WTC11 (cell line): ENCODE measurements around the gene FOXN3. TPM values are rescaled to one million over a fixed set of nuclear protein-coding genes. Genes with fewer than 3 reads are reported as not detected.

Experiments
- ATAC-seq: fragments of 200-7000 bp; cut with Tn5 transposase; 2 replicates; pipeline ENCODE4 v1.10.0; 2021; ENCODE audit warnings: mild to moderate bottlenecking, moderate library complexity
- CTCF ChIA-PET: fragments of 300-600 bp; sonication (Branson Sonifier 250); formaldehyde crosslinking; loops from one replicate; lab custom pipeline; 2021; ENCODE audit warnings: antibody characterized with exemption; lab: Charles Lee
- POLR2A ChIA-PET: fragments of 350-600 bp; sonication (Branson Sonifier 250); formaldehyde crosslinking; loops from one replicate; lab custom pipeline; 2021; ENCODE audit warnings: antibody characterized with exemption; lab: Charles Lee
- DNase-seq: peaks from one replicate; pipeline ENCODE4 v3.0.0; 2021; ENCODE audit warnings: low spot score
- H3K27ac Mint-ChIP-seq: 2 replicates; pipeline ENCODE4 v1.8.0; 2021; ENCODE audit warnings: mixed read lengths
- H3K27me3 Mint-ChIP-seq: 2 replicates; pipeline ENCODE4 v1.8.0; 2021; ENCODE audit warnings: low read depth, mild to moderate bottlenecking, moderate library complexity, mixed read lengths
- H3K36me3 Mint-ChIP-seq: 2 replicates; pipeline ENCODE4 v1.8.0; 2021; ENCODE audit warnings: mixed read lengths
- H3K4me1 Mint-ChIP-seq: 2 replicates; pipeline ENCODE4 v1.8.0; 2022; ENCODE audit warnings: mixed read lengths
- H3K4me3 Mint-ChIP-seq: 2 replicates; pipeline ENCODE4 v1.8.0; 2021; ENCODE audit warnings: mild to moderate bottlenecking, moderate library complexity, mixed read lengths
- H3K9me3 Mint-ChIP-seq: 2 replicates; pipeline ENCODE4 v1.8.0; 2021; ENCODE audit warnings: mixed read lengths
- CREB1 ChIP-seq: sonication (generic); formaldehyde crosslinking; IDR thresholded peaks from 2 replicates; pipeline ENCODE4 v1.8.0; 2023; ENCODE audit warnings: mild to moderate bottlenecking, missing genetic modification reagents
- E2F1 ChIP-seq: sonication (generic); formaldehyde crosslinking; IDR thresholded peaks from 2 replicates; pipeline ENCODE4 v1.8.0; 2022; ENCODE audit warnings: mild to moderate bottlenecking, missing genetic modification reagents
- ESRRA ChIP-seq: sonication (generic); formaldehyde crosslinking; IDR thresholded peaks from 2 replicates; pipeline ENCODE4 v1.8.1; 2022; ENCODE audit warnings: mild to moderate bottlenecking, missing genetic modification reagents, borderline replicate concordance
- MYBL2 ChIP-seq: sonication (generic); formaldehyde crosslinking; IDR thresholded peaks from 2 replicates; pipeline ENCODE4 v1.8.1; 2023; ENCODE audit warnings: mild to moderate bottlenecking, moderate library complexity, missing genetic modification reagents
- NFATC4 ChIP-seq: fragments of 250-450 bp; sonication (Bioruptor Pico); IDR thresholded peaks from 2 replicates; pipeline ENCODE4 v1.9.0; 2021; ENCODE audit warnings: mild to moderate bottlenecking
- SMAD4 ChIP-seq: sonication (generic); formaldehyde crosslinking; IDR thresholded peaks from 2 replicates; pipeline ENCODE4 v1.8.0; 2022; ENCODE audit warnings: mild to moderate bottlenecking, missing genetic modification reagents
- TEAD1 ChIP-seq: sonication (generic); formaldehyde crosslinking; IDR thresholded peaks from 2 replicates; pipeline ENCODE4 v1.8.0; 2022; ENCODE audit warnings: mild to moderate bottlenecking, missing genetic modification reagents
- TP53 ChIP-seq: sonication (generic); formaldehyde crosslinking; IDR thresholded peaks from 2 replicates; pipeline ENCODE4 v1.8.1; 2023; ENCODE audit warnings: mild to moderate bottlenecking, missing genetic modification reagents
- USF2 ChIP-seq: sonication (generic); formaldehyde crosslinking; IDR thresholded peaks from 2 replicates; pipeline ENCODE4 v1.8.1; 2023; ENCODE audit warnings: mild to moderate bottlenecking, missing genetic modification reagents, moderate library complexity
- ZNF317 ChIP-seq: sonication (generic); formaldehyde crosslinking; IDR thresholded peaks from 2 replicates; pipeline ENCODE4 v1.8.1; 2023; ENCODE audit warnings: low read depth, mild to moderate bottlenecking, moderate library complexity, missing genetic modification reagents, borderline replicate concordance
- ZNF416 ChIP-seq: fragments of 250-450 bp; sonication (Bioruptor Pico); IDR thresholded peaks from 2 replicates; pipeline ENCODE4 v1.9.0; 2021; ENCODE audit warnings: mild to moderate bottlenecking, inconsistent platforms
- total RNA-seq: library from RNA; stranded (reverse); gene quantifications from 3 replicates; pipeline ENCODE4 v1.2.3, GENCODE V29; 2021
- TF ChIP-seq, protein P1 (sequence below): sonication (generic); formaldehyde crosslinking; IDR thresholded peaks from 2 replicates; pipeline ENCODE4 v1.8.0; 2023; ENCODE audit warnings: missing genetic modification reagents
- TF ChIP-seq, protein P2 (sequence below): sonication (generic); formaldehyde crosslinking; IDR thresholded peaks from 2 replicates; pipeline ENCODE4 v1.8.0; 2023; ENCODE audit warnings: mild to moderate bottlenecking, missing genetic modification reagents
- TF ChIP-seq, protein P3 (sequence below): sonication (generic); formaldehyde crosslinking; IDR thresholded peaks from 2 replicates; pipeline ENCODE4 v1.8.1; 2023; ENCODE audit warnings: mild to moderate bottlenecking, missing genetic modification reagents, moderate library complexity
- TF ChIP-seq, protein P4 (sequence below): sonication (generic); formaldehyde crosslinking; IDR thresholded peaks from 2 replicates; pipeline ENCODE4 v1.8.1; 2023; ENCODE audit warnings: mild to moderate bottlenecking, missing genetic modification reagents
- TF ChIP-seq, protein P5 (sequence below): sonication (generic); formaldehyde crosslinking; IDR thresholded peaks from 2 replicates; pipeline ENCODE4 v1.8.0; 2022; ENCODE audit warnings: mild to moderate bottlenecking, missing genetic modification reagents

FOXN3 gene
- total RNA-seq, 1 experiment from 2014 or later = 170 TPM

DNA sequence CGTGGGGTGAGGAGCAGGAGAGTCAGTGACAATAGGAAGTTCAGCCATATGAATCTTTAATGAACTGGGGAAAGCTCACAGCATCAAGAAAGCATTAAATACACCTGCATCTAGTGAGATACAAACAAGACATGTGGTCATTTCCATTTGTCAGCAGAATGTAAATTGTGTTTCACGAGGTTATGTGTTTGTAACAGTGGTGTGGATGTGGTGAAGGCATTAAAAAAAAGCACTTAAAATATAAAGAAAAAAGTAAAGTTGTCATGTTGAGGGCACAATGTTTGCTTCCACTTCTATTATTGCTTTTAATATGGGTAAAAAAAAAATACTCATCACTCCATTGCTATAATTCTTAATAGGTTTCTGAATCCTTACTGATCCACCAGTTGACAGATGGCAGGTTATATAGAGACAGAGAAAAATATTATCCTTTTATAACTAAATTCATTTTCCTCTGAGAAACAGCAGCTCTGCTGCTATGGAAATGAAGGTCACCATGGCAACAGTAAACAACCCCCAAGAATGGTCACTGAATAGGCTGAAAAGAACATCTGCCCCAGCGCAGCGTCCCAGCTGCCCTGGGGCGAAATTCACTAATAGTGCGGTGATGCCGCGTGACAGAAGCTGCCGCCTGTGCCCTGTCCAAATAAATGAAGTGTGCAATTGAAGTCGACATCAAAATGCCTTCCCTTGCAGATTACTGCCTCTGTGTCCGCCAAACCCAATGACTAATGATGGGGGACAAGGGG is 226.1 kb downstream of the FOXN3 start:
- Mint-ChIP-seq H3K27me3 (no peaks in the 10 kb centered on the region), H3K4me1 (peaks cover 21% of the 10 kb centered on the region), H3K27ac (no peak overlapping the region), H3K9me3 (peaks cover 7% of the 10 kb centered on the region; the same call in 1 of the 2 replicates), H3K36me3 (peaks cover 31% of the 10 kb centered on the region), H3K4me3 (no peak overlapping the region)
- ChIA-PET POLR2A (no interaction called here), CTCF (interaction anchor here (1.3 kb wide), 1 partner anchor 14 kb away, joined by 4 read pairs; no protein-coding TSS in a partner anchor)
- DNase-seq (no peak), ATAC-seq (peak; percentile 51)
- TF ChIP-seq ZNF416 (CRISPR knock-in tag) (no peak), SMAD4 (CRISPR knock-in tag) (no peak), NFATC4 (CRISPR knock-in tag) (no peak), TEAD1 (CRISPR knock-in tag) (no peak), TP53 (CRISPR knock-in tag) (no peak), USF2 (CRISPR knock-in tag) (no peak), ZNF317 (CRISPR knock-in tag) (no peak), E2F1 (CRISPR knock-in tag) (no peak), CREB1 (CRISPR knock-in tag) (no peak), ESRRA (CRISPR knock-in tag) (no peak), MYBL2 (CRISPR knock-in tag) (no peak)
- TF ChIP-seq, protein P1, sequence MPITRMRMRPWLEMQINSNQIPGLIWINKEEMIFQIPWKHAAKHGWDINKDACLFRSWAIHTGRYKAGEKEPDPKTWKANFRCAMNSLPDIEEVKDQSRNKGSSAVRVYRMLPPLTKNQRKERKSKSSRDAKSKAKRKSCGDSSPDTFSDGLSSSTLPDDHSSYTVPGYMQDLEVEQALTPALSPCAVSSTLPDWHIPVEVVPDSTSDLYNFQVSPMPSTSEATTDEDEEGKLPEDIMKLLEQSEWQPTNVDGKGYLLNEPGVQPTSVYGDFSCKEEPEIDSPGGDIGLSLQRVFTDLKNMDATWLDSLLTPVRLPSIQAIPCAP (CRISPR knock-in tag) = no peak
- TF ChIP-seq, protein P2, sequence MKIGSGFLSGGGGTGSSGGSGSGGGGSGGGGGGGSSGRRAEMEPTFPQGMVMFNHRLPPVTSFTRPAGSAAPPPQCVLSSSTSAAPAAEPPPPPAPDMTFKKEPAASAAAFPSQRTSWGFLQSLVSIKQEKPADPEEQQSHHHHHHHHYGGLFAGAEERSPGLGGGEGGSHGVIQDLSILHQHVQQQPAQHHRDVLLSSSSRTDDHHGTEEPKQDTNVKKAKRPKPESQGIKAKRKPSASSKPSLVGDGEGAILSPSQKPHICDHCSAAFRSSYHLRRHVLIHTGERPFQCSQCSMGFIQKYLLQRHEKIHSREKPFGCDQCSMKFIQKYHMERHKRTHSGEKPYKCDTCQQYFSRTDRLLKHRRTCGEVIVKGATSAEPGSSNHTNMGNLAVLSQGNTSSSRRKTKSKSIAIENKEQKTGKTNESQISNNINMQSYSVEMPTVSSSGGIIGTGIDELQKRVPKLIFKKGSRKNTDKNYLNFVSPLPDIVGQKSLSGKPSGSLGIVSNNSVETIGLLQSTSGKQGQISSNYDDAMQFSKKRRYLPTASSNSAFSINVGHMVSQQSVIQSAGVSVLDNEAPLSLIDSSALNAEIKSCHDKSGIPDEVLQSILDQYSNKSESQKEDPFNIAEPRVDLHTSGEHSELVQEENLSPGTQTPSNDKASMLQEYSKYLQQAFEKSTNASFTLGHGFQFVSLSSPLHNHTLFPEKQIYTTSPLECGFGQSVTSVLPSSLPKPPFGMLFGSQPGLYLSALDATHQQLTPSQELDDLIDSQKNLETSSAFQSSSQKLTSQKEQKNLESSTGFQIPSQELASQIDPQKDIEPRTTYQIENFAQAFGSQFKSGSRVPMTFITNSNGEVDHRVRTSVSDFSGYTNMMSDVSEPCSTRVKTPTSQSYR (CRISPR knock-in tag) = no peak
- TF ChIP-seq, protein P3, sequence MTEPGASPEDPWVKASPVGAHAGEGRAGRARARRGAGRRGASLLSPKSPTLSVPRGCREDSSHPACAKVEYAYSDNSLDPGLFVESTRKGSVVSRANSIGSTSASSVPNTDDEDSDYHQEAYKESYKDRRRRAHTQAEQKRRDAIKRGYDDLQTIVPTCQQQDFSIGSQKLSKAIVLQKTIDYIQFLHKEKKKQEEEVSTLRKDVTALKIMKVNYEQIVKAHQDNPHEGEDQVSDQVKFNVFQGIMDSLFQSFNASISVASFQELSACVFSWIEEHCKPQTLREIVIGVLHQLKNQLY (CRISPR knock-in tag) = no peak
- TF ChIP-seq, protein P4, sequence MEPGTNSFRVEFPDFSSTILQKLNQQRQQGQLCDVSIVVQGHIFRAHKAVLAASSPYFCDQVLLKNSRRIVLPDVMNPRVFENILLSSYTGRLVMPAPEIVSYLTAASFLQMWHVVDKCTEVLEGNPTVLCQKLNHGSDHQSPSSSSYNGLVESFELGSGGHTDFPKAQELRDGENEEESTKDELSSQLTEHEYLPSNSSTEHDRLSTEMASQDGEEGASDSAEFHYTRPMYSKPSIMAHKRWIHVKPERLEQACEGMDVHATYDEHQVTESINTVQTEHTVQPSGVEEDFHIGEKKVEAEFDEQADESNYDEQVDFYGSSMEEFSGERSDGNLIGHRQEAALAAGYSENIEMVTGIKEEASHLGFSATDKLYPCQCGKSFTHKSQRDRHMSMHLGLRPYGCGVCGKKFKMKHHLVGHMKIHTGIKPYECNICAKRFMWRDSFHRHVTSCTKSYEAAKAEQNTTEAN (CRISPR knock-in tag) = no peak
- TF ChIP-seq, protein P5, sequence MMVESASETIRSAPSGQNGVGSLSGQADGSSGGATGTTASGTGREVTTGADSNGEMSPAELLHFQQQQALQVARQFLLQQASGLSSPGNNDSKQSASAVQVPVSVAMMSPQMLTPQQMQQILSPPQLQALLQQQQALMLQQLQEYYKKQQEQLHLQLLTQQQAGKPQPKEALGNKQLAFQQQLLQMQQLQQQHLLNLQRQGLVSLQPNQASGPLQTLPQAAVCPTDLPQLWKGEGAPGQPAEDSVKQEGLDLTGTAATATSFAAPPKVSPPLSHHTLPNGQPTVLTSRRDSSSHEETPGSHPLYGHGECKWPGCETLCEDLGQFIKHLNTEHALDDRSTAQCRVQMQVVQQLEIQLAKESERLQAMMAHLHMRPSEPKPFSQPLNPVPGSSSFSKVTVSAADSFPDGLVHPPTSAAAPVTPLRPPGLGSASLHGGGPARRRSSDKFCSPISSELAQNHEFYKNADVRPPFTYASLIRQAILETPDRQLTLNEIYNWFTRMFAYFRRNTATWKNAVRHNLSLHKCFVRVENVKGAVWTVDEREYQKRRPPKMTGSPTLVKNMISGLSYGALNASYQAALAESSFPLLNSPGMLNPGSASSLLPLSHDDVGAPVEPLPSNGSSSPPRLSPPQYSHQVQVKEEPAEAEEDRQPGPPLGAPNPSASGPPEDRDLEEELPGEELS = no peak
